ENCODE data around the gene F3. TPM values are rescaled to one million over a fixed set of nuclear protein-coding genes. Genes with fewer than 3 reads are reported as not detected.

Gene F3
- polyA plus RNA-seq, 2 of the 4 experiments (the other 2 are of a cell fraction), result 3.2 to 4.4 TPM

GRCh38 chr1:94501935-94502334 is 39.6 kb downstream of the F3 start:
- CTCF ChIA-PET, result interaction anchor here (1.3 to 2.2 kb wide), 2 partner anchors 301 to 304 kb away, joined by 5 to 10 read pairs; no protein-coding TSS in a partner anchor
- Histone ChIP-seq H3K4me2 (no peak overlapping the region), H3K4me3 (no peak overlapping the region), H3K27ac (no peak overlapping the region), H3K9me3 (no peaks in the 10 kb centered on the region), H3K4me1 (no peaks in the 10 kb centered on the region)
- no peak for DNase-seq (ENCODE audit: low read depth in 1 of 2, low spot score in 1 of 2)
- 88% methylated on average over 4 of the region's 4 CpGs for WGBS (ENCODE audit: missing lambda C conversion rate)
- no peak for TF ChIP-seq RCOR1 (IDR thresholded peaks at IDR 0.05; ENCODE audit: low read depth, low read length)
- TF ChIP-seq MAX (IDR thresholded peaks at IDR 0.05), result no peak
- no peak for TF ChIP-seq FOSB (CRISPR knock-in tag; IDR thresholded peaks at IDR 0.05)
- TF ChIP-seq NPAS2 (CRISPR knock-in tag; IDR thresholded peaks at IDR 0.05; ENCODE audit: borderline replicate concordance), result no peak
- TF ChIP-seq HOXA7 (CRISPR knock-in tag; IDR thresholded peaks at IDR 0.05), result no peak
- no peak for TF ChIP-seq SMC3 (IDR thresholded peaks at IDR 0.05)
- no peak for TF ChIP-seq ATOH8 (CRISPR knock-in tag; IDR thresholded peaks at IDR 0.05; ENCODE audit: low read depth)
- no peak for TF ChIP-seq BCL3 (IDR thresholded peaks at IDR 0.05)
- TF ChIP-seq MYC (IDR thresholded peaks at IDR 0.05; ENCODE audit: borderline replicate concordance, low read length), result no peak
- no peak for TF ChIP-seq ESRRA (IDR thresholded peaks at IDR 0.05; ENCODE audit: borderline replicate concordance, low read length)
- no peak for TF ChIP-seq CTCF (IDR thresholded peaks at IDR 0.05)
- no peak for TF ChIP-seq TP53 (CRISPR knock-in tag; IDR thresholded peaks at IDR 0.05)
- TF ChIP-seq PHF8 (IDR thresholded peaks at IDR 0.05; ENCODE audit: borderline replicate concordance, low read depth), result no peak
- TF ChIP-seq FOSL2 (IDR thresholded peaks at IDR 0.05), result no peak
- TF ChIP-seq FOSL2 (CRISPR knock-in tag; IDR thresholded peaks at IDR 0.05), result no peak
- FAIRE-seq, result no peak
- POLR2A ChIA-PET, result no interaction called here
- no peak for ATAC-seq

GRCh38 chr1:94501426-94501825 is 40.1 kb downstream of the F3 start:
- Histone ChIP-seq H3K9me3 (no peaks in the 10 kb centered on the region), H3K4me2 (no peak overlapping the region), H3K4me1 (no peaks in the 10 kb centered on the region), H3K27ac (no peak overlapping the region), H3K4me3 (no peak overlapping the region)
- POLR2A ChIA-PET, result no interaction called here
- CTCF ChIA-PET, result interaction anchor here (0.7 to 3.8 kb wide), 2 partner anchors 20 to 143 kb away, joined by 4 to 17 read pairs; no protein-coding TSS in a partner anchor
- no peak for FAIRE-seq
- DNase-seq (ENCODE audit: low read depth in 1 of 2, low spot score in 1 of 2), result no peak
- 92% methylated on average over 2 of the region's 2 CpGs for WGBS (ENCODE audit: missing lambda C conversion rate)
- TF ChIP-seq ZSCAN20 (CRISPR knock-in tag; IDR thresholded peaks at IDR 0.05) (no peak), ZC3H11A (IDR thresholded peaks at IDR 0.05) (no peak), ELK1 (IDR thresholded peaks at IDR 0.05; ENCODE audit: low read depth, low read length) (no peak), ESRRA (IDR thresholded peaks at IDR 0.05; ENCODE audit: borderline replicate concordance, low read length) (no peak), CHD4 (IDR thresholded peaks at IDR 0.05; ENCODE audit: borderline replicate concordance) (no peak), FOXS1 (CRISPR knock-in tag; IDR thresholded peaks at IDR 0.05) (no peak), ATOH8 (CRISPR knock-in tag; IDR thresholded peaks at IDR 0.05; ENCODE audit: low read depth) (no peak), NFE2L2 (conservative IDR thresholded peaks at IDR 0.05; ENCODE audit: low read length) (no peak), RNF2 (IDR thresholded peaks at IDR 0.05; ENCODE audit: borderline replicate concordance, low read depth) (no peak), HOXB13 (CRISPR knock-in tag; IDR thresholded peaks at IDR 0.05; ENCODE audit: low read depth) (no peak), TP53 (CRISPR knock-in tag; IDR thresholded peaks at IDR 0.05) (no peak), GATA3 (IDR thresholded peaks at IDR 0.05; ENCODE audit: borderline replicate concordance) (no peak), KDM5A (IDR thresholded peaks at IDR 0.05) (no peak), CEBPB (IDR thresholded peaks at IDR 0.05) (no peak), NR3C1 (IDR thresholded peaks at IDR 0.05) (no peak), HMGXB4 (CRISPR knock-in tag; IDR thresholded peaks at IDR 0.05; ENCODE audit: borderline replicate concordance) (no peak)
- no peak for ATAC-seq
